HepG2 (cell line): ENCODE results near the gene ANTKMT. TPM values are rescaled to one million over a fixed set of nuclear protein-coding genes. Genes with fewer than 3 reads are reported as not detected.

ENCODE experiments used
- ADNP ChIP-seq: sonication (generic); formaldehyde crosslinking; IDR thresholded peaks from 2 replicates; pipeline ENCODE4 v1.4.0; 2020; ENCODE audit warnings: missing genetic modification reagents
- NONO ChIP-seq, 2 experiments: fragments of 450-650 bp in 1 of 2; sonication (generic) in 1 of 2; formaldehyde crosslinking in 1 of 2; IDR thresholded peaks in 1 of 2; conservative IDR thresholded peaks in 1 of 2; 2 replicates each; pipeline versions ENCODE4 v1.6.1 to v1.8.0; 2017 to 2022; ENCODE audit warnings: mild to moderate bottlenecking in 1 of 2, missing genetic modification reagents in 1 of 2, moderate library complexity in 1 of 2
- POGZ ChIP-seq: sonication (generic); formaldehyde crosslinking; IDR thresholded peaks from 2 replicates; pipeline ENCODE4 v1.4.0; 2020; ENCODE audit warnings: mild to moderate bottlenecking, missing genetic modification reagents
- RNF2 ChIP-seq: fragments of 450-650 bp; conservative IDR thresholded peaks from 2 replicates; pipeline ENCODE4 v1.6.1; 2016; ENCODE audit warnings: low read depth
- SMAD3 ChIP-seq: sonication (generic); formaldehyde crosslinking; IDR thresholded peaks from 2 replicates; pipeline ENCODE4 v1.4.0; 2020; ENCODE audit warnings: missing genetic modification reagents
- SMARCC2 ChIP-seq: fragments of 450-650 bp; IDR thresholded peaks from 2 replicates; pipeline ENCODE4 v1.6.1; 2017; ENCODE audit warnings: antibody characterized with exemption, mild to moderate bottlenecking
- TBX3 ChIP-seq: fragments of 450-650 bp; IDR thresholded peaks from 2 replicates; pipeline ENCODE4 v1.6.1; 2017; ENCODE audit warnings: antibody characterized with exemption, mild to moderate bottlenecking, inconsistent platforms, borderline replicate concordance
- TCF12 ChIP-seq, 2 experiments: fragments of 450-650 bp in 1 of 2; sonication (generic) in 1 of 2; formaldehyde crosslinking in 1 of 2; IDR thresholded peaks; 2 replicates each; pipeline versions ENCODE4 v1.6.1 to v1.8.0; 2017 to 2022; ENCODE audit warnings: antibody characterized with exemption in 1 of 2, mild to moderate bottlenecking in 1 of 2, missing genetic modification reagents in 1 of 2, moderate library complexity in 1 of 2
- TEAD3 ChIP-seq: optimal IDR thresholded peaks from 2 replicates; pipeline ENCODE3; 2016; ENCODE audit warnings: borderline replicate concordance
- ZFP36L1 ChIP-seq: sonication (generic); formaldehyde crosslinking; IDR thresholded peaks from 2 replicates; pipeline ENCODE4 v1.8.0; 2022; ENCODE audit warnings: mild to moderate bottlenecking, missing genetic modification reagents, moderate library complexity
- ZNF256 ChIP-seq: sonication (generic); formaldehyde crosslinking; conservative IDR thresholded peaks from 2 replicates; pipeline ENCODE4 v1.4.0; 2020; ENCODE audit warnings: missing genetic modification reagents
- ZNF30 ChIP-seq: sonication (generic); formaldehyde crosslinking; IDR thresholded peaks from 2 replicates; pipeline ENCODE4 v1.5.0; 2020; ENCODE audit warnings: mild to moderate bottlenecking, missing genetic modification reagents
- ZNF441 ChIP-seq: sonication (generic); formaldehyde crosslinking; IDR thresholded peaks from 2 replicates; pipeline ENCODE4 v1.7.0; 2021; ENCODE audit warnings: missing genetic modification reagents, borderline replicate concordance
- ZNF703 ChIP-seq: sonication (generic); formaldehyde crosslinking; IDR thresholded peaks from 2 replicates; pipeline ENCODE4 v1.5.1; 2020; ENCODE audit warnings: missing genetic modification reagents, mild to moderate bottlenecking, moderate library complexity, borderline replicate concordance
- ZNF746 ChIP-seq: sonication (generic); formaldehyde crosslinking; IDR thresholded peaks from 2 replicates; pipeline ENCODE4 v1.8.0; 2022; ENCODE audit warnings: mild to moderate bottlenecking, missing genetic modification reagents
- ZNF773 ChIP-seq: sonication (generic); formaldehyde crosslinking; IDR thresholded peaks from 2 replicates; pipeline ENCODE4 v1.4.0; 2020; ENCODE audit warnings: missing genetic modification reagents, borderline replicate concordance
- polyA plus RNA-seq, 8 experiments: library from polyadenylated mRNA; depleted of rRNA in 3 of 8; stranded (reverse) in 7 of 8; unstranded in 1 of 8; fragments of >200 nt; fragmentation: Illumina TruSeq in 4 of 8; extraction: Trizol in 4 of 8; gene quantifications; 2 replicates each; pipeline versions ENCODE4 v1.2.1 to v1.2.3, GENCODE V29; 2011 to 2016; ENCODE audit warnings: low read depth in 4 of 8, missing spikeins in 1 of 8, mixed read lengths in 1 of 8; ENCODE audit not compliant: insufficient read depth in 1 of 8
- total RNA-seq, 5 experiments: library from RNA; depleted of rRNA; stranded (reverse); fragments of >200 nt; fragmentation: Illumina TruSeq; extraction: Trizol; gene quantifications; 2 replicates each; pipeline ENCODE4 v1.2.3, GENCODE V29; 2016; ENCODE audit warnings: low read depth in 1 of 5
- TF ChIP-seq, protein P1 (sequence below), 2 experiments: IDR thresholded peaks; 2 replicates each; pipeline ENCODE4 v1.6.1; 2011 to 2012; ENCODE audit warnings: low read length in 2 of 2, borderline replicate concordance in 1 of 2, low read depth in 1 of 2, mild to moderate bottlenecking in 1 of 2, moderate library complexity in 1 of 2
- TF ChIP-seq, protein P2 (sequence below): sonication (generic); formaldehyde crosslinking; IDR thresholded peaks from 2 replicates; pipeline ENCODE4 v1.5.1; 2020; ENCODE audit warnings: mild to moderate bottlenecking, missing genetic modification reagents, borderline replicate concordance
- TF ChIP-seq, protein P3 (sequence below): sonication (generic); formaldehyde crosslinking; IDR thresholded peaks from 2 replicates; pipeline ENCODE4 v1.4.0; 2020; ENCODE audit warnings: mild to moderate bottlenecking, low read depth, missing genetic modification reagents

ANTKMT gene
- total and polyA plus RNA-seq, 2 of the 13 experiments (the other 11 are each of a cell fraction or from before 2014, with no cell fraction given), result 7.5 to 47.8 TPM

GRCh38 chr16:740764-741505, 20.0 kb downstream of the ANTKMT start, which contains the start of gene CIAO3 (continued):
- 0 out of 2 replicates have a peak, but pooled peaks have one; percentile 36 for TF ChIP-seq ZFP36L1 (CRISPR knock-in tag)
- no peak for TF ChIP-seq ZNF30
- TF ChIP-seq ZNF441 (CRISPR knock-in tag), result 0 out of 2 replicates have a peak, but pooled peaks have one; percentile 16
- TF ChIP-seq NONO (IDR thresholded peaks at IDR 0.05), result no peak
- peak; percentile 99 for TF ChIP-seq NONO (CRISPR knock-in tag; conservative IDR thresholded peaks at IDR 0.05)
- TF ChIP-seq POGZ (CRISPR knock-in tag), result peak; percentile 43; the same call in 1 of the 2 replicates
- TF ChIP-seq RNF2, result no peak
- TF ChIP-seq, protein P1, sequence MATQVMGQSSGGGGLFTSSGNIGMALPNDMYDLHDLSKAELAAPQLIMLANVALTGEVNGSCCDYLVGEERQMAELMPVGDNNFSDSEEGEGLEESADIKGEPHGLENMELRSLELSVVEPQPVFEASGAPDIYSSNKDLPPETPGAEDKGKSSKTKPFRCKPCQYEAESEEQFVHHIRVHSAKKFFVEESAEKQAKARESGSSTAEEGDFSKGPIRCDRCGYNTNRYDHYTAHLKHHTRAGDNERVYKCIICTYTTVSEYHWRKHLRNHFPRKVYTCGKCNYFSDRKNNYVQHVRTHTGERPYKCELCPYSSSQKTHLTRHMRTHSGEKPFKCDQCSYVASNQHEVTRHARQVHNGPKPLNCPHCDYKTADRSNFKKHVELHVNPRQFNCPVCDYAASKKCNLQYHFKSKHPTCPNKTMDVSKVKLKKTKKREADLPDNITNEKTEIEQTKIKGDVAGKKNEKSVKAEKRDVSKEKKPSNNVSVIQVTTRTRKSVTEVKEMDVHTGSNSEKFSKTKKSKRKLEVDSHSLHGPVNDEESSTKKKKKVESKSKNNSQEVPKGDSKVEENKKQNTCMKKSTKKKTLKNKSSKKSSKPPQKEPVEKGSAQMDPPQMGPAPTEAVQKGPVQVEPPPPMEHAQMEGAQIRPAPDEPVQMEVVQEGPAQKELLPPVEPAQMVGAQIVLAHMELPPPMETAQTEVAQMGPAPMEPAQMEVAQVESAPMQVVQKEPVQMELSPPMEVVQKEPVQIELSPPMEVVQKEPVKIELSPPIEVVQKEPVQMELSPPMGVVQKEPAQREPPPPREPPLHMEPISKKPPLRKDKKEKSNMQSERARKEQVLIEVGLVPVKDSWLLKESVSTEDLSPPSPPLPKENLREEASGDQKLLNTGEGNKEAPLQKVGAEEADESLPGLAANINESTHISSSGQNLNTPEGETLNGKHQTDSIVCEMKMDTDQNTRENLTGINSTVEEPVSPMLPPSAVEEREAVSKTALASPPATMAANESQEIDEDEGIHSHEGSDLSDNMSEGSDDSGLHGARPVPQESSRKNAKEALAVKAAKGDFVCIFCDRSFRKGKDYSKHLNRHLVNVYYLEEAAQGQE (IDR thresholded peaks at IDR 0.05; ENCODE audit: borderline replicate concordance in 1 of 2, low read depth in 1 of 2, low read length in 2 of 2), result 0 out of 4 replicates have a peak, but pooled peaks of 1 of the 2 experiments have one; percentile 15
- no peak; the same call in 1 of the 2 replicates for TF ChIP-seq ZNF703 (CRISPR knock-in tag)
- no peak for TF ChIP-seq SMARCC2
- no peak for TF ChIP-seq ZNF773 (CRISPR knock-in tag)
- TF ChIP-seq, protein P2, sequence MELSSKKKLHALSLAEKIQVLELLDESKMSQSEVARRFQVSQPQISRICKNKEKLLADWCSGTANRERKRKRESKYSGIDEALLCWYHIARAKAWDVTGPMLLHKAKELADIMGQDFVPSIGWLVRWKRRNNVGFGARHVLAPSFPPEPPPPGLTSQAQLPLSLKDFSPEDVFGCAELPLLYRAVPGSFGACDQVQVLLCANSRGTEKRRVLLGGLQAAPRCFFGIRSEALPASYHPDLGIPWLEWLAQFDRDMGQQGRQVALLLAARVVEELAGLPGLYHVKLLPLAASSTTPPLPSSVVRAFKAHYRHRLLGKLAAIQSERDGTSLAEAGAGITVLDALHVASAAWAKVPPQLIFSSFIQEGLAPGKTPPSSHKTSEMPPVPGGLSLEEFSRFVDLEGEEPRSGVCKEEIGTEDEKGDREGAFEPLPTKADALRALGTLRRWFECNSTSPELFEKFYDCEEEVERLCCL (CRISPR knock-in tag), result 0 out of 2 replicates have a peak, but pooled peaks have one; percentile 66
- TF ChIP-seq ZNF746 (CRISPR knock-in tag), result no peak
- TF ChIP-seq, protein P3, sequence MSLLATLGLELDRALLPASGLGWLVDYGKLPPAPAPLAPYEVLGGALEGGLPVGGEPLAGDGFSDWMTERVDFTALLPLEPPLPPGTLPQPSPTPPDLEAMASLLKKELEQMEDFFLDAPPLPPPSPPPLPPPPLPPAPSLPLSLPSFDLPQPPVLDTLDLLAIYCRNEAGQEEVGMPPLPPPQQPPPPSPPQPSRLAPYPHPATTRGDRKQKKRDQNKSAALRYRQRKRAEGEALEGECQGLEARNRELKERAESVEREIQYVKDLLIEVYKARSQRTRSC (CRISPR knock-in tag), result peak; percentile 85; the same call in 1 of the 2 replicates
- no peak for TF ChIP-seq TCF12 (IDR thresholded peaks at IDR 0.05)
- no peak for TF ChIP-seq TCF12 (CRISPR knock-in tag; IDR thresholded peaks at IDR 0.05)
- peak; percentile 39; the same call in 1 of the 2 replicates for TF ChIP-seq SMAD3
- TF ChIP-seq TBX3, result peak; percentile 32; the same call in 1 of the 2 replicates
- TF ChIP-seq ADNP (CRISPR knock-in tag), result no peak
- TF ChIP-seq ZNF256, result 0 out of 2 replicates have a peak, but pooled peaks have one; percentile 32
- peak; percentile 65 for TF ChIP-seq TEAD3 (CRISPR knock-in tag)
